ENCODE data around the gene ANTXRL.
"Not testable (repeated sequence)": the region's sequence is repeated elsewhere in the genome, so short reads cannot be mapped to it uniquely, and the experiment has no call there.

Gene ANTXRL

GRCh38 chr10:46277840-46278239 lies 9.0 kb upstream of the ANTXRL start:
- DNase-seq, result no peak

GRCh38 chr10:46282421-46282831 lies 4.4 kb upstream of the ANTXRL start:
- DNase-seq, result not testable (repeated sequence)

- peak in 1 of 2 experiments; percentile 26 for DNase-seq
Measured at GRCh38 chr10:46282842-46283574, 3.8 kb upstream of the ANTXRL start.

GRCh38 chr10:46283580-46284285 lies 3.1 kb upstream of the ANTXRL start:
- no peak for DNase-seq

GRCh38 chr10:46284286-46285229 lies 2.2 kb upstream of the ANTXRL start:
- DNase-seq, result peak; percentile 48 to 56

GRCh38 chr10:46285300-46285699 lies 1.5 kb upstream of the ANTXRL start:
- DNase-seq, result no peak

GRCh38 chr10:46285966-46286620 lies 704 bp upstream of the ANTXRL start:
- no peak for DNase-seq

GRCh38 chr10:46287846-46288477 lies 1.2 kb downstream of the ANTXRL start:
- DNase-seq, result no peak

- no peak for DNase-seq
Measured at GRCh38 chr10:46288601-46289206, 1.9 kb downstream of the ANTXRL start.

GRCh38 chr10:46289209-46289810 lies 2.5 kb downstream of the ANTXRL start:
- DNase-seq, result no peak

- DNase-seq, result no peak
Measured at GRCh38 chr10:46290101-46290886, 3.5 kb downstream of the ANTXRL start.

- DNase-seq, result no peak
Measured at GRCh38 chr10:46291817-46292572, 5.2 kb downstream of the ANTXRL start.

GRCh38 chr10:46292573-46293023 lies 5.8 kb downstream of the ANTXRL start:
- no peak for DNase-seq

- DNase-seq, result no peak
Measured at GRCh38 chr10:46293228-46293627, 6.4 kb downstream of the ANTXRL start.

GRCh38 chr10:46293832-46294640 lies 7.2 kb downstream of the ANTXRL start:
- no peak for DNase-seq

- DNase-seq, result no peak
Measured at GRCh38 chr10:46294641-46295220, 7.9 kb downstream of the ANTXRL start.

GRCh38 chr10:46295350-46296010 lies 8.7 kb downstream of the ANTXRL start:
- not testable (repeated sequence) for DNase-seq

GRCh38 chr10:46296086-46296485 lies 9.3 kb downstream of the ANTXRL start:
- not testable (repeated sequence) for DNase-seq

Measured in NCI-H524 (cell line).